OCI-LY1 (cell line): ENCODE data around the gene UQCR11.

Experiments
- CTCF ChIP-seq: fragments of 200-600 bp; sonication (generic), shearing (Covaris generic); IDR thresholded peaks from 2 replicates; pipeline ENCODE4 v1.5.1; 2017; ENCODE audit warnings: mild to moderate bottlenecking, antibody characterized with exemption, low read length, moderate library complexity, mixed read lengths
- EZH2 ChIP-seq: fragments of 200-600 bp; sonication (generic), shearing (Covaris generic); IDR thresholded peaks from 2 replicates; pipeline ENCODE4 v1.8.0; 2017; ENCODE audit warnings: borderline replicate concordance, mixed run types, mild to moderate bottlenecking, antibody characterized with exemption, low read length, moderate library complexity, mixed read lengths

GRCh38 chr19:1634938-1635243, 29.6 kb upstream of the UQCR11 start:
- no peak for TF ChIP-seq EZH2
- TF ChIP-seq CTCF = no peak
